ENCODE data around the gene UCK2.

The UCK2 gene

DNA sequence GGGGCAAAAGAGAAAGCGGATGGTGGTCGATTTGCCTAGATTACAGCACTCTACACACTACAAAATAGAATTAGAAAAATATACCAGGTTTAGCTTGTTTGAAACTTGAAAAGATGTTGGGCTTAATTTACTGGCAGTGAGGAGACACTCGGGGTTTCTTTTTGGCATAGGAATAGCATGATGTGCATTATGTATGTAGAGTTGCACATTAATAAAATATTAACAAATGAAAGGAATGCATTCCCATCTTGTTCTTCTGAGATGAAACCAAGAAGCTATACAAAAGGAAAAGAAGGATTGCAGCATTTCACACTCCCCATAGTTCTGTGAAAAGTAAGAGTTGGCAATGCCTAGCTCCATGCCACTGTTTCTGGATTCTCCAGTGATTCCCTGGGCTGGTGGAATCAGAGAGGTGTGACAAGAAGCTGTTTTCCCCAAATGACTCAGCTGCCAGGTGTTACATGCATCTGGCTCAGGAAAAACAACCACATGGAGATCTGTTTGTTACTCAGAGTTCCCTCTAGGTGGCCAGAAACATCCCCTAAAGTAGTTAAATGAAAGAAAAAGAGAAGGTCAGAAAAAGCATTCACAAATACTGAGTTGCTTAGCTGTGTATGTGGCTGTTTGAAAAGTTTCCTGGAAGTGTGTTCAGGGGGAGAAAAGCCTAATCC lies 115.6 kb downstream of the UCK2 start:
- DNase-seq: no peak

GRCh38 chr1:165945911-165946310 lies 118.5 kb downstream of the UCK2 start:
- no peak for DNase-seq

GRCh38 chr1:165947797-165948455 lies 120.5 kb downstream of the UCK2 start:
- no peak for DNase-seq

DNA sequence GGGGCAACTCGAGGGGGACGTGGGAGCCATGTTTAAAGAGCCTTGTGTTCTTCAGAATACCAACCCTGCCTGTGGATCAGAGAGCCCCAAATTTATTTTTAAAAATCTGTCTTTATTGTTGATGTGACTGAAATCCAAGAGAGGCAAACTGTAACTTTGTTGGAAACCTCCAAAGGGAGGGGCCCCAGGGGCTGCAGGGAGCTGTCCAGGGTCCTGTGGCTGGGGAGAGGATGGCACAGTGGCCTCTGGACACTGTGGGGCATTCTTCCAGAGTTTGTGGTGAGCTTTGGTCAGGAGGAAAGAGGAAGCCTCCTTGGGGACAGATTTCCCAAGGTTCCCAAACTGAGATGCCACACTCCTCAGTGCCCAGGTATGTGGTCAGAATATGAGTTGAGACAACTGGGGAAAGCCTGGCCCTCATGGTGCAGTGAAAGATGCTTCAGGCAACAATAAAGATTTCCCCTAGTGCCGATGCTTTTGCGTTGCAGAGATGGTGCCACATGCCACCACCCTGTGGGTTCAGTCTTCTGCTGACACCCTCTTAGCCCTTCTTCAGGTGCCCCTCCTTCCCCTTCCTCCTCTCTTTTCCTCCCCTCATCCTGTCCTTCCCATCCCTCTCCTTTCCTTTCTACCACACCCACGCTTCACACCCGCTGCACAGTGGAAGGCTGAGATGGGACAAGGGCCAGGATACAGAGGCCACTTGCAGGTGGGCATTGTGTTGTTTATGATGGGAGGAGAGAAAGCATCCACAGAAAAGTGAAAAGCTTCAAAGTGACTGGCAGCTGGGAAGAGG lies 122.1 kb downstream of the UCK2 start:
- peak; percentile 65 for DNase-seq

- DNase-seq: no peak
Observed at GRCh38 chr1:165954940-165955339, 127.5 kb downstream of the UCK2 start.

GRCh38 chr1:165958306-165958705 lies 130.9 kb downstream of the UCK2 start:
- DNase-seq: no peak

DNA sequence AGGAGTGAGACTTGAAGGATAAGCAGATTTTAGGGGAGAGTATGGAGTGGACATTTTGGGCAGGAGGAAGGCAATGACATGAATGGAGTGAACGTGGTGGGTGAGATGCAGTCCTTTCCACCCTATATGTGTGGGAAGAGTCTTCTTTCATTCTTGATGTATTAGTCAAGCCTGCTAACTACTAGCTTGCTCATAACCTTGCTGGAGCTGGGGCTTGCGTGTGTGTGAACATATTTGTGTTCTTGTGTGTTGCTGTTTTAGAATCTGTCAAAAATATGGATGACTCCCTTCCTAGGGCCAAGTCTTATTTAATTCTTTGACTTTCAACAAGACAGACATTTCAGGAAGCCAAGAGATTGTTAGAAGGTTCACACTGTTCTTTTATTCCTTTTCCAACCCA lies 132.7 kb downstream of the UCK2 start:
- DNase-seq: no peak

DNA sequence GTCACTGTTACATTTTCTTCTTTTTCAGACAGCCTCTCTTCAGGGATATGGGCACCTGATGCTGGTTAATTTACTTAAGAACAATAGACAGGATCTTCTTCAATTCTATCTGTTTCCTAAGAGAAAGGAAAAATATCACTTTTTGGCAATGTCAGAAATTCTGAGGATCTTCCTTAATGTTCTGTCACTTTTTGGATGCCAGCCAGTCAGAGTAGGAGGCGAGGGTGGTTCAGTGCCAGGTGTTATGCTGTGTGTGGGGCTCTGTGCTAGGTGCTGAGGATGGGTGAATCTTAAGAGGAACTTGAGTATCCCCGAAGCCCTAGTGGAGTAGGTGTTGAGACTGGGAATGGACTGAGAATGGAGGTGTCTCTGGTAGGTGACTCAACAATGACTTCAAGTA lies 133.5 kb downstream of the UCK2 start:
- DNase-seq: no peak
